H9 (cell line): ENCODE results near the gene RPRD1A. TPM values are rescaled to one million over a fixed set of nuclear protein-coding genes. Genes with fewer than 3 reads are reported as not detected.

Experiments
- DNase-seq: peaks from one replicate; pipeline ENCODE4 v3.0.0-alpha.2; 2017
- H2AFZ ChIP-seq: one replicate; pipeline ENCODE4 v1.6.1; 2013; ENCODE audit warnings: mild to moderate bottlenecking, low read length, control low read depth, moderate library complexity
- H2AK5ac ChIP-seq: 2 replicates; pipeline ENCODE4 v1.6.1; 2013; ENCODE audit warnings: low read length, control low read depth, mixed read lengths; ENCODE audit not compliant: insufficient read length
- H2BK120ac ChIP-seq: one replicate; pipeline ENCODE4 v1.6.1; 2013; ENCODE audit warnings: low read depth, mild to moderate bottlenecking, low read length, control low read depth, inconsistent platforms; ENCODE audit not compliant: poor library complexity, severe bottlenecking
- H2BK12ac ChIP-seq: 2 replicates; pipeline ENCODE4 v1.6.1; 2013; ENCODE audit warnings: low read length, control low read depth, mixed read lengths, low read depth; ENCODE audit not compliant: insufficient read length
- H2BK15ac ChIP-seq: 2 replicates; pipeline ENCODE4 v1.6.1; 2013; ENCODE audit warnings: low read depth, low read length, control low read depth
- H2BK20ac ChIP-seq: one replicate; pipeline ENCODE4 v1.6.1; 2013; ENCODE audit warnings: low read depth, mild to moderate bottlenecking, low read length, control low read depth, inconsistent platforms; ENCODE audit not compliant: poor library complexity, severe bottlenecking
- H2BK5ac ChIP-seq: 2 replicates; pipeline ENCODE4 v1.6.1; 2013; ENCODE audit warnings: low read length, control low read depth, mixed read lengths; ENCODE audit not compliant: insufficient read length
- H3K14ac ChIP-seq: 2 replicates; pipeline ENCODE4 v1.6.1; 2013; ENCODE audit warnings: low read length, control low read depth; ENCODE audit not compliant: insufficient read depth
- H3K18ac ChIP-seq: 2 replicates; pipeline ENCODE4 v1.6.1; 2013; ENCODE audit warnings: low read depth, mild to moderate bottlenecking, mixed read lengths, low read length, control low read depth; ENCODE audit not compliant: insufficient read length
- H3K23ac ChIP-seq: 2 replicates; pipeline ENCODE4 v1.6.1; 2013; ENCODE audit warnings: low read length, control low read depth, mixed read lengths, low read depth; ENCODE audit not compliant: insufficient read length
- H3K23me2 ChIP-seq: 2 replicates; pipeline ENCODE4 v1.6.1; 2013; ENCODE audit warnings: low read depth, mild to moderate bottlenecking, mixed read lengths, low read length, control low read depth; ENCODE audit not compliant: insufficient read length, poor library complexity, severe bottlenecking
- H3K27ac ChIP-seq: 2 replicates; pipeline ENCODE4 v1.5.1; 2013; ENCODE audit warnings: low read length, control low read depth, mixed read lengths, low read depth; ENCODE audit not compliant: insufficient read length
- H3K27me3 ChIP-seq: 2 replicates; pipeline ENCODE4 v1.6.1; 2013; ENCODE audit warnings: low read length, control low read depth, inconsistent platforms; ENCODE audit not compliant: insufficient read depth
- H3K4ac ChIP-seq: 2 replicates; pipeline ENCODE4 v1.6.1; 2013; ENCODE audit warnings: low read depth, mild to moderate bottlenecking, control low read depth, inconsistent platforms, low read length, moderate library complexity
- H3K4me1 ChIP-seq: 2 replicates; pipeline ENCODE4 v1.6.1; 2013; ENCODE audit warnings: low read length, control low read depth, inconsistent platforms; ENCODE audit not compliant: insufficient read depth
- H3K4me2 ChIP-seq: 2 replicates; pipeline ENCODE4 v1.6.1; 2013; ENCODE audit warnings: low read length, control low read depth, mixed read lengths; ENCODE audit not compliant: insufficient read length, insufficient read depth
- H3K56ac ChIP-seq: 2 replicates; pipeline ENCODE4 v1.6.1; 2013; ENCODE audit warnings: low read depth, mild to moderate bottlenecking, mixed read lengths, low read length, control low read depth; ENCODE audit not compliant: insufficient read length
- H3K79me1 ChIP-seq: 2 replicates; pipeline ENCODE4 v1.6.1; 2013; ENCODE audit warnings: low read depth, mild to moderate bottlenecking, moderate library complexity, low read length, control low read depth, inconsistent platforms; ENCODE audit not compliant: insufficient read depth, poor library complexity, severe bottlenecking
- H3K79me2 ChIP-seq: 2 replicates; pipeline ENCODE4 v1.6.1; 2013; ENCODE audit warnings: low read length, control low read depth, inconsistent platforms; ENCODE audit not compliant: insufficient read depth
- H3K9ac ChIP-seq: 2 replicates; pipeline ENCODE4 v1.6.1; 2013; ENCODE audit warnings: low read length, control low read depth, mixed read lengths; ENCODE audit not compliant: insufficient read length; ENCODE audit errors: extremely low read depth
- H3K9me3 ChIP-seq: one replicate; pipeline ENCODE4 v1.6.1; 2013; ENCODE audit warnings: low read depth, low read length, inconsistent platforms; ENCODE audit not compliant: control insufficient read depth
- H3T11ph ChIP-seq: one replicate; pipeline ENCODE4 v1.6.1; 2013; ENCODE audit warnings: mild to moderate bottlenecking, low read length, control low read depth, inconsistent platforms
- H4K20me1 ChIP-seq: one replicate; pipeline ENCODE4 v1.6.1; 2013; ENCODE audit not compliant: control insufficient read depth, insufficient read length, insufficient read depth
- H4K5ac ChIP-seq: 2 replicates; pipeline ENCODE4 v1.6.1; 2013; ENCODE audit warnings: low read depth, mild to moderate bottlenecking, mixed read lengths, low read length, control low read depth; ENCODE audit not compliant: insufficient read length
- H4K8ac ChIP-seq: replicated peaks from 2 replicates; pipeline ENCODE4 v1.6.1; 2013; ENCODE audit warnings: low read length, control low read depth, mixed read lengths, low read depth; ENCODE audit not compliant: insufficient read length
- H4K91ac ChIP-seq: 2 replicates; pipeline ENCODE4 v1.6.1; 2013; ENCODE audit warnings: low read depth, mild to moderate bottlenecking, moderate library complexity, mixed read lengths, low read length, control low read depth; ENCODE audit not compliant: insufficient read length
- H3K27ac Mint-ChIP-seq, 3 experiments: 2 replicates in 2 of 3; 3 replicates in 1 of 3; pipeline ENCODE4 v1.8.0; 2020 to 2021; ENCODE audit warnings: mixed read lengths in 3 of 3, mild to moderate bottlenecking in 1 of 3, moderate library complexity in 1 of 3
- H3K27me3 Mint-ChIP-seq: 2 replicates; pipeline ENCODE4 v1.8.0; 2021; ENCODE audit warnings: low read depth, mild to moderate bottlenecking, moderate library complexity, mixed read lengths
- H3K36me3 Mint-ChIP-seq, 3 experiments: 2 replicates in 2 of 3; 3 replicates in 1 of 3; pipeline ENCODE4 v1.8.0; 2020 to 2021; ENCODE audit warnings: low read depth in 3 of 3, mixed read lengths in 3 of 3; ENCODE audit not compliant: insufficient read depth in 1 of 3
- H3K4me1 Mint-ChIP-seq, 2 experiments: 2 replicates each; pipeline ENCODE4 v1.8.0; 2020; ENCODE audit warnings: mixed read lengths in 2 of 2
- H3K4me3 Mint-ChIP-seq, 2 experiments: 2 replicates in 1 of 2; 3 replicates in 1 of 2; pipeline ENCODE4 v1.8.0; 2020 to 2021; ENCODE audit warnings: mild to moderate bottlenecking in 2 of 2, mixed read lengths in 2 of 2, moderate library complexity in 1 of 2
- H3K9me3 Mint-ChIP-seq, 2 experiments: 2 replicates in 1 of 2; 3 replicates in 1 of 2; pipeline ENCODE4 v1.8.0; 2020; ENCODE audit warnings: mild to moderate bottlenecking in 2 of 2, mixed read lengths in 2 of 2, moderate library complexity in 1 of 2
- WGBS: extraction: QIAGEN DNeasy Blood & Tissue Kit; methylation state at CpG from one replicate; pipeline ENCODE4 v1.1.7; 2013; ENCODE audit warnings: missing lambda C conversion rate, low lambda C conversion rate, mixed read lengths; ENCODE audit not compliant: insufficient read length; ENCODE audit errors: extremely low coverage; 5-methylcytosine and 5-hydroxymethylcytosine counted together
- total RNA-seq: library from RNA; stranded (reverse); gene quantifications from 2 replicates; pipeline ENCODE4 v1.2.1, GENCODE V29; 2021
- TF ChIP-seq, protein P1 (sequence below): fragments of 200-600 bp; sonication (generic); conservative IDR thresholded peaks from 3 replicates; pipeline ENCODE4 v1.8.0; 2021; ENCODE audit warnings: antibody characterized with exemption, mild to moderate bottlenecking

Gene RPRD1A
- total RNA-seq, 1 experiment from 2014 or later = 107 TPM

DNA sequence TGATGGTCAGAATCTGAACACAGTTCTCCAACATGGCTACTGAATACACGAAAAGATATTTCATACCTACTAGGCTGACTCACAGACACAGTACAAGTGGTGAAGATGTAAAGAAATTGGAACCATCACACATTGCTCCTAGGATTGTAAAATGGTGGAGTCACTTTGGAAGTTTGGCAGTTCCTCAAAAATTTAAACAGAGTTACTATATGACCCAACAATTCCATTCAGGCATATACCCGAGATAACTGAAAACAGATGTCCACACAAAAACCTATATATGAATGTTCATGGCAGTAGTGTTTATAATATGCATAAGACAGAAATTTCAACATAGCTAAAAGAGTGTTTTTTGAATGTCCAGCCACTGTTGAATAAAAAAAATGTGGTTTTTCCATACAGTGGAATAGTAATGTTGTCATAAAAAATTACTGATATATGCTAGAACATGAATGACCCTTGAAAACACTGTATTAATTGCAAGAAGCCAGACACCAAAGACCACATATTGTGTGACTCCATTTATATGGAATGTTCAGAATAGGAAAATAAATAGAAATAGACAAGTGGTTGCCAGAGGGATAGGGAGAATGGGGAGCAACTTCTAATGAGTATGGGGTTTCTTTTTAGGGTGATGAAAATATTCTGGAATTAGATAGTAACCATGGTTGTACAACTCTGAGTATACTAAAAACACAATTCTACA is 84.8 kb downstream of the RPRD1A start:
- Histone ChIP-seq H4K5ac (no peak overlapping the region), H3K56ac (no peak overlapping the region), H4K8ac (no peak overlapping the region), H3K27me3 (no peaks in the 10 kb centered on the region), H3K23me2 (no peaks in the 10 kb centered on the region), H3K79me2 (no peaks in the 10 kb centered on the region), H2BK12ac (no peak overlapping the region), H3K27ac (no peak overlapping the region), H4K91ac (no peak overlapping the region), H2BK15ac (no peak overlapping the region), H2BK5ac (no peak overlapping the region), H3K79me1 (no peaks in the 10 kb centered on the region), H3T11ph (no peak overlapping the region), H4K20me1 (no peaks in the 10 kb centered on the region), H2AFZ (no peak overlapping the region), H3K4me2 (no peak overlapping the region), H3K4me1 (no peaks in the 10 kb centered on the region), H3K14ac (no peak overlapping the region), H3K9me3 (no peaks in the 10 kb centered on the region), H3K4ac (no peak overlapping the region), H2BK120ac (no peak overlapping the region), H2BK20ac (no peak overlapping the region), H3K18ac (no peak overlapping the region), H2AK5ac (no peak overlapping the region), H3K9ac (no peak overlapping the region), H3K23ac (no peak overlapping the region)
- Mint-ChIP-seq H3K9me3 (no peaks in the 10 kb centered on the region), H3K36me3 (peaks cover 25 to 54% (median 36%) of the 10 kb centered on the region in 3 experiments; a peak in 6 of 7 replicates), H3K4me1 (no peaks in the 10 kb centered on the region), H3K27ac (no peak overlapping the region), H3K4me3 (no peak overlapping the region), H3K27me3 (no peaks in the 10 kb centered on the region)
- TF ChIP-seq, protein P1, sequence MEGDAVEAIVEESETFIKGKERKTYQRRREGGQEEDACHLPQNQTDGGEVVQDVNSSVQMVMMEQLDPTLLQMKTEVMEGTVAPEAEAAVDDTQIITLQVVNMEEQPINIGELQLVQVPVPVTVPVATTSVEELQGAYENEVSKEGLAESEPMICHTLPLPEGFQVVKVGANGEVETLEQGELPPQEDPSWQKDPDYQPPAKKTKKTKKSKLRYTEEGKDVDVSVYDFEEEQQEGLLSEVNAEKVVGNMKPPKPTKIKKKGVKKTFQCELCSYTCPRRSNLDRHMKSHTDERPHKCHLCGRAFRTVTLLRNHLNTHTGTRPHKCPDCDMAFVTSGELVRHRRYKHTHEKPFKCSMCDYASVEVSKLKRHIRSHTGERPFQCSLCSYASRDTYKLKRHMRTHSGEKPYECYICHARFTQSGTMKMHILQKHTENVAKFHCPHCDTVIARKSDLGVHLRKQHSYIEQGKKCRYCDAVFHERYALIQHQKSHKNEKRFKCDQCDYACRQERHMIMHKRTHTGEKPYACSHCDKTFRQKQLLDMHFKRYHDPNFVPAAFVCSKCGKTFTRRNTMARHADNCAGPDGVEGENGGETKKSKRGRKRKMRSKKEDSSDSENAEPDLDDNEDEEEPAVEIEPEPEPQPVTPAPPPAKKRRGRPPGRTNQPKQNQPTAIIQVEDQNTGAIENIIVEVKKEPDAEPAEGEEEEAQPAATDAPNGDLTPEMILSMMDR = no peak
- WGBS = no CpG with 5 or more reads among the region's 2 CpGs
- no peak for DNase-seq
